Spinal cord (tissue), 10 donors: Measurements from ENCODE around the gene TSPY4. TPM values are rescaled to one million over a fixed set of nuclear protein-coding genes. Genes with fewer than 3 reads are reported as not detected.
"Not testable (repeated sequence)": the region's sequence is repeated elsewhere in the genome, so short reads cannot be mapped to it uniquely, and the experiment has no call there.

Source experiments
- DNase-seq, 6 donors: peaks; one replicate each; pipeline versions ENCODE4 v3.0.0 to v3.0.0-alpha.2; 2013 to 2015; ENCODE audit warnings: low spot score in 6 of 6, low read depth in 4 of 6
- H3K27ac ChIP-seq: one replicate; pipeline ENCODE4 v1.5.1; 2013; ENCODE audit warnings: low read depth, low read length, control low read depth
- H3K27me3 ChIP-seq: one replicate; pipeline ENCODE4 v1.6.1; 2013; ENCODE audit warnings: low read length; ENCODE audit not compliant: control insufficient read depth, insufficient read depth
- H3K36me3 ChIP-seq: one replicate; pipeline ENCODE4 v1.6.1; 2013; ENCODE audit warnings: low read length; ENCODE audit not compliant: control insufficient read depth, insufficient read depth
- H3K4me1 ChIP-seq: one replicate; pipeline ENCODE4 v1.6.1; 2013; ENCODE audit warnings: low read length; ENCODE audit not compliant: control insufficient read depth, insufficient read depth
- H3K4me3 ChIP-seq: one replicate; pipeline ENCODE4 v1.5.1; 2013; ENCODE audit warnings: low read depth, low read length, control low read depth
- H3K9me3 ChIP-seq: one replicate; pipeline ENCODE4 v1.6.1; 2013; ENCODE audit warnings: low read length; ENCODE audit not compliant: control insufficient read depth, insufficient read depth
- WGBS: methylation state at CpG from one replicate; pipeline ENCODE4 v1.1.5; 2013; ENCODE audit warnings: missing lambda C conversion rate; ENCODE audit not compliant: insufficient coverage; 5-methylcytosine and 5-hydroxymethylcytosine counted together
- long read RNA-seq, 4 donors: transcript quantifications; one replicate each; lab custom pipeline, GENCODE V29; 2026
- polyA plus RNA-seq, 2 donors: library from polyadenylated mRNA; unstranded; fragments of 120-200 nt; gene quantifications; one replicate each; pipeline ENCODE4 v1.2.1, GENCODE V29; 2013; ENCODE audit not compliant: insufficient read length in 2 of 2
- small RNA-seq: library from RNA; depleted of rRNA; stranded (forward); fragments of <200 nt; gene quantifications from one replicate; pipeline ENCODE3, GENCODE V24; 2014; ENCODE audit warnings: low replicate concordance
- total RNA-seq, 2 donors: library from RNA; depleted of rRNA in 1 of 2; stranded (reverse); fragments of 120-200 nt in 1 of 2; fragments of >200 nt in 1 of 2; gene quantifications; one replicate each; pipeline versions ENCODE4 v1.2.3 to v1.2.4, GENCODE V29; 2013 to 2014
- donor health status: healthy.

TSPY4 gene, protein sequence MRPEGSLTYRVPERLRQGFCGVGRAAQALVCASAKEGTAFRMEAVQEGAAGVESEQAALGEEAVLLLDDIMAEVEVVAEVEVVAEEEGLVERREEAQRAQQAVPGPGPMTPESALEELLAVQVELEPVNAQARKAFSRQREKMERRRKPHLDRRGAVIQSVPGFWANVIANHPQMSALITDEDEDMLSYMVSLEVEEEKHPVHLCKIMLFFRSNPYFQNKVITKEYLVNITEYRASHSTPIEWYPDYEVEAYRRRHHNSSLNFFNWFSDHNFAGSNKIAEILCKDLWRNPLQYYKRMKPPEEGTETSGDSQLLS
- total RNA-seq (not detected), polyA plus RNA-seq (not detected)
- long read RNA-seq, donor 1: 0 reads
- long read RNA-seq, donor 2: 0 reads
- long read RNA-seq, donor 3: 0 reads
- long read RNA-seq, donor 4: 0 reads

DNA sequence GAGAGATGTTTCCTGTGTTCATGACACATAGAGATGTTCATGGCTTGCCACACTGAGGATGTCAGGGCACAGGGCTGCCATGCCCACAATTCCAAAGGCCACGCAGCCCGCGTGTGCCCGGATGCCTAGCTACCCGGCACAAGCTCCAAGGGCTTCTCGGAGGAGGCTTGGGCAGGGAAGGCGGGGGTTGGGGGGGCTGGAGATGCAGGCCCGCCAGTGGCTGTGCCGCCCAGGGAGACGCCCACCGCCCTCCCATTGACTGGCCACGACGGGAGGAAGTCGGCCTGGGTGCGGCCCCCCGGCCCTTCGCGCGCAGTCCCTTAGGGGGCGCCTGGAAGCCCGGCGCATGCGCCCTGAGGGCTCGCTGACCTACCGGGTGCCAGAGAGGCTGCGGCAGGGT, at the start of gene TSPY4:
Gene TSPY4, plus strand, starts transcription at position 301 of the 400 bp plus-strand sequence. Its CDS starts 46 bp downstream, at position 347.
- H3K27ac ChIP-seq, H3K27me3 ChIP-seq, H3K4me1 ChIP-seq, DNase-seq, H3K36me3 ChIP-seq, H3K4me3 ChIP-seq, H3K9me3 ChIP-seq: not testable (repeated sequence)
- no CpG with 5 or more reads among the region's 26 CpGs for WGBS

DNA sequence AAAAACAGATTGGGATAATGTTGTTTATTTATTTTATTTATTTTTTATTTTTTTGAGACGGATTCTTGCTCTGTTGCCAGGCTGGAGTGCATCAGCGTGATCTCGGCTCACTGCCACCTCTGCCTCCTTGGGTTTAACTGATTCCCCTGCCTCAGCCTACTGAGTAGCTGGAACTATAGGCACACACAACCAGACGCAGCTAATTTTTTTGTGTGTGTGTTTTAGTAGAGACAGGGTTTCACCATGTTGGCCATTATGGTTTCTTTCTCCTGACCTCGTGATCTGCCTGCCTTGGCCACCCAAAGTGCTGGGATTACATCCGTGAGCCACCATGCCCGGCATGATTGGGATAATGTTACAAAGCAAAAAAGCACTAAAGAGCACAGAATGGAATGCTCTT, 16.3 kb upstream of the TSPY4 start:
- H3K4me1 ChIP-seq: no peaks in the 10 kb centered on the region
- no CpG with 5 or more reads among the region's 7 CpGs for WGBS
- no peak overlapping the region for H3K4me3 ChIP-seq
- H3K27ac ChIP-seq: no peak overlapping the region
- H3K27me3 ChIP-seq: no peaks in the 10 kb centered on the region
- DNase-seq: no peak
- H3K9me3 ChIP-seq: no peaks in the 10 kb centered on the region
- H3K36me3 ChIP-seq: no peaks in the 10 kb centered on the region

DNA sequence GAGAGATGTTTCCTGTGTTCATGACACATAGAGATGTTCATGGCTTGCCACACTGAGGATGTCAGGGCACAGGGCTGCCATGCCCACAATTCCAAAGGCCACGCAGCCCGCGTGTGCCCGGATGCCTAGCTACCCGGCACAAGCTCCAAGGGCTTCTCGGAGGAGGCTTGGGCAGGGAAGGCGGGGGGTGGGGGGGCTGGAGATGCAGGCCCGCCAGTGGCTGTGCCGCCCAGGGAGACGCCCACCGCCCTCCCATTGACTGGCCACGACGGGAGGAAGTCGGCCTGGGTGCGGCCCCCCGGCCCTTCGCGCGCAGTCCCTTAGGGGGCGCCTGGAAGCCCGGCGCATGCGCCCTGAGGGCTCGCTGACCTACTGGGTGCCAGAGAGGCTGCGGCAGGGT, 20.2 kb downstream of the TSPY4 start, which contains the start of gene TSPY8:
Gene TSPY8, plus strand, starts transcription at position 301 of the 400 bp plus-strand sequence. Its CDS starts 46 bp downstream, at position 347.
- not testable (repeated sequence) for H3K9me3 ChIP-seq

More for the DNA sequence above, 20.2 kb downstream of the TSPY4 start, which contains the start of gene TSPY8:
- not testable (repeated sequence) for H3K36me3 ChIP-seq, H3K27ac ChIP-seq, H3K4me1 ChIP-seq, H3K4me3 ChIP-seq, H3K27me3 ChIP-seq, DNase-seq
- no CpG with 5 or more reads among the region's 25 CpGs for WGBS

Small RNAs within 50 kb of the gene (small RNA-seq; reads per million reads assigned to genes)
- gene AC006158.1: not detected

Other genes with a start within 250 kb of the TSPY4 start
- not detected for gene TSPY8, start 20.3 kb downstream of the TSPY4 start, total RNA-seq
- gene TSPY8, start 20.3 kb downstream of the TSPY4 start, polyA plus RNA-seq: not detected
- gene TSPY3, start 61.0 kb downstream of the TSPY4 start, total RNA-seq: not detected
- not detected for gene TSPY3, start 61.0 kb downstream of the TSPY4 start, polyA plus RNA-seq
- gene TSPY1, start 129.5 kb downstream of the TSPY4 start, total RNA-seq: not detected
- not detected for gene TSPY1, start 129.5 kb downstream of the TSPY4 start, polyA plus RNA-seq
- not detected for gene TSPY9, start 149.8 kb downstream of the TSPY4 start, total RNA-seq
- not detected for gene TSPY9, start 149.8 kb downstream of the TSPY4 start, polyA plus RNA-seq
- gene TSPY10, start 190.4 kb downstream of the TSPY4 start, total RNA-seq: not detected
- not detected for gene TSPY10, start 190.4 kb downstream of the TSPY4 start, polyA plus RNA-seq